Mesendoderm (in vitro differentiated cells): ENCODE results near the gene MED29.

Experiments used
- DNase-seq: peaks from one replicate; pipeline ENCODE4 v3.0.0; 2013
- H2AK5ac ChIP-seq: 2 replicates; pipeline ENCODE4 v1.6.1; 2013; ENCODE audit warnings: low read length, inconsistent platforms
- H2BK120ac ChIP-seq: 2 replicates; pipeline ENCODE4 v1.6.1; 2013; ENCODE audit warnings: low read depth, mild to moderate bottlenecking, low read length, moderate library complexity, mixed read lengths
- H2BK15ac ChIP-seq: replicated peaks from 2 replicates; pipeline ENCODE4 v1.6.1; 2013; ENCODE audit warnings: low read depth, mild to moderate bottlenecking, moderate library complexity
- H2BK5ac ChIP-seq: 2 replicates; pipeline ENCODE4 v1.6.1; 2013; ENCODE audit warnings: low read length, inconsistent platforms
- H3K18ac ChIP-seq: 2 replicates; pipeline ENCODE4 v1.6.1; 2013; ENCODE audit warnings: mild to moderate bottlenecking, low read length, mixed read lengths
- H3K23ac ChIP-seq: one replicate; pipeline ENCODE4 v1.6.1; 2013; ENCODE audit warnings: low read length
- H3K27ac ChIP-seq: 2 replicates; pipeline ENCODE4 v1.5.1; 2013; ENCODE audit warnings: low read depth, mild to moderate bottlenecking, inconsistent platforms, low read length, moderate library complexity
- H3K27me3 ChIP-seq: 2 replicates; pipeline ENCODE4 v1.6.1; 2013; ENCODE audit warnings: low read length, control low read depth, mild to moderate bottlenecking, inconsistent platforms; ENCODE audit not compliant: insufficient read depth, poor library complexity
- H3K36me3 ChIP-seq: 2 replicates; pipeline ENCODE4 v1.6.1; 2013; ENCODE audit warnings: low read length, inconsistent platforms; ENCODE audit not compliant: control insufficient read depth, insufficient read depth
- H3K4ac ChIP-seq: one replicate; pipeline ENCODE4 v1.6.1; 2013; ENCODE audit warnings: low read depth, mild to moderate bottlenecking, low read length, moderate library complexity
- H3K4me1 ChIP-seq: 2 replicates; pipeline ENCODE4 v1.6.1; 2013; ENCODE audit warnings: low read depth, low read length, inconsistent platforms; ENCODE audit not compliant: control insufficient read depth
- H3K4me2 ChIP-seq: 2 replicates; pipeline ENCODE4 v1.6.1; 2013; ENCODE audit warnings: low read length
- H3K4me3 ChIP-seq: 2 replicates; pipeline ENCODE4 v1.5.1; 2013; ENCODE audit warnings: mild to moderate bottlenecking, low read length
- H3K56ac ChIP-seq: one replicate; pipeline ENCODE4 v1.6.1; 2013; ENCODE audit warnings: low read length
- H3K79me1 ChIP-seq: 2 replicates; pipeline ENCODE4 v1.6.1; 2013; ENCODE audit warnings: low read length, inconsistent platforms
- H3K79me2 ChIP-seq: 2 replicates; pipeline ENCODE4 v1.6.1; 2013; ENCODE audit warnings: mild to moderate bottlenecking, low read length; ENCODE audit not compliant: control insufficient read depth, insufficient read depth
- H3K9ac ChIP-seq: 2 replicates; pipeline ENCODE4 v1.6.1; 2013; ENCODE audit warnings: low read length, inconsistent platforms
- H4K5ac ChIP-seq: one replicate; pipeline ENCODE4 v1.6.1; 2013; ENCODE audit warnings: low read length
- H4K8ac ChIP-seq: one replicate; pipeline ENCODE4 v1.6.1; 2013; ENCODE audit warnings: low read depth, mild to moderate bottlenecking, control low read depth, low read length, moderate library complexity
- WGBS: extraction: QIAGEN DNeasy Blood & Tissue Kit; methylation state at CpG from one replicate; pipeline ENCODE4 v1.1.7; 2013; ENCODE audit warnings: low lambda C conversion rate, missing lambda C conversion rate; ENCODE audit not compliant: insufficient coverage; ENCODE audit errors: extremely low coverage; 5-methylcytosine and 5-hydroxymethylcytosine counted together

The MED29 gene

GRCh38 chr19:39412100-39412866 is 21.1 kb downstream of the MED29 start, which contains the start of gene PLEKHG2:
Gene PLEKHG2 (plus strand): TSS chr19:39412669. CDS start chr19:39414087, 1,418 bp downstream.
- H3K9ac ChIP-seq: peak within 1 kb of the TSS; percentile 98
- H3K18ac ChIP-seq: peak within 1 kb of the TSS; percentile 98
- no peaks in the 10 kb centered on the region for H3K27me3 ChIP-seq
- peaks cover 16% of the 10 kb centered on the region for H3K4me1 ChIP-seq
- peak within 1 kb of the TSS; percentile 84 for H3K4me3 ChIP-seq
- peak within 1 kb of the TSS; percentile 88 for H3K27ac ChIP-seq
- peak; percentile 100 for DNase-seq
- H2BK120ac ChIP-seq: peak within 1 kb of the TSS; percentile 73
- H4K8ac ChIP-seq: peak within 1 kb of the TSS; percentile 78
- H3K4me2 ChIP-seq: peak within 1 kb of the TSS; percentile 70
- peaks cover 20% of the 10 kb centered on the region for H3K79me1 ChIP-seq
- H4K5ac ChIP-seq: no peak within 1 kb of the TSS
- peak within 1 kb of the TSS; percentile 66 for H2AK5ac ChIP-seq
- peak within 1 kb of the TSS; percentile 86 for H3K56ac ChIP-seq
- WGBS: no CpG with 5 or more reads among the region's 60 CpGs
- H3K4ac ChIP-seq: peak within 1 kb of the TSS; percentile 98
- H2BK15ac ChIP-seq: no peak within 1 kb of the TSS
- H2BK5ac ChIP-seq: peak within 1 kb of the TSS; percentile 96
- peaks cover 47% of the 10 kb centered on the region for H3K79me2 ChIP-seq
- peak within 1 kb of the TSS; percentile 29 for H3K23ac ChIP-seq
- H3K36me3 ChIP-seq: no peaks in the 10 kb centered on the region

GRCh38 chr19:39412867-39413271 is 21.7 kb downstream of the MED29 start:
- DNase-seq: no peak
- peak overlapping the region; percentile 81 for H3K4me3 ChIP-seq
- no peaks in the 10 kb centered on the region for H3K36me3 ChIP-seq
- no CpG with 5 or more reads among the region's 24 CpGs for WGBS
- H3K4me2 ChIP-seq: peak overlapping the region; percentile 70
- no peaks in the 10 kb centered on the region for H3K27me3 ChIP-seq
- peak overlapping the region; percentile 96 for H2BK5ac ChIP-seq
- H2BK120ac ChIP-seq: peak overlapping the region; percentile 73
- peak overlapping the region; percentile 86 for H3K56ac ChIP-seq
- H4K8ac ChIP-seq: peak overlapping the region; percentile 78
- no peak overlapping the region for H2AK5ac ChIP-seq
- H4K5ac ChIP-seq: no peak overlapping the region
- H3K79me1 ChIP-seq: peaks cover 20% of the 10 kb centered on the region
- no peak overlapping the region for H2BK15ac ChIP-seq
- peak overlapping the region; percentile 29 for H3K23ac ChIP-seq
- peaks cover 16% of the 10 kb centered on the region for H3K4me1 ChIP-seq
- H3K79me2 ChIP-seq: peaks cover 41% of the 10 kb centered on the region
- H3K9ac ChIP-seq: peak overlapping the region; percentile 98
- peak overlapping the region; percentile 98 for H3K18ac ChIP-seq
- peak overlapping the region; percentile 98 for H3K4ac ChIP-seq
- H3K27ac ChIP-seq: peak overlapping the region; percentile 88

- Histone ChIP-seq H3K27ac (peak overlapping the region; percentile 88), H3K56ac (peak overlapping the region; percentile 86), H2BK120ac (peak overlapping the region; percentile 73), H3K4ac (peak overlapping the region; percentile 98), H3K79me2 (peaks cover 36% of the 10 kb centered on the region), H2AK5ac (peak overlapping the region; percentile 20), H3K27me3 (no peaks in the 10 kb centered on the region), H3K4me2 (peak overlapping the region; percentile 70), H2BK15ac (no peak overlapping the region), H4K8ac (peak overlapping the region; percentile 78), H3K36me3 (no peaks in the 10 kb centered on the region), H3K18ac (peak overlapping the region; percentile 98), H3K9ac (peak overlapping the region; percentile 98), H2BK5ac (peak overlapping the region; percentile 96), H4K5ac (no peak overlapping the region), H3K23ac (peak overlapping the region; percentile 29), H3K79me1 (peaks cover 20% of the 10 kb centered on the region), H3K4me1 (peaks cover 16% of the 10 kb centered on the region), H3K4me3 (peak overlapping the region; percentile 84)
- peak; percentile 63 for DNase-seq
- WGBS: no CpG with 5 or more reads among the region's 54 CpGs
These were observed 22.2 kb downstream of the MED29 start for GRCh38 chr19:39413272-39413910.

- H3K36me3 ChIP-seq: peaks cover 5% of the 10 kb centered on the region
- H2BK15ac ChIP-seq: no peak overlapping the region
- no peak overlapping the region for H4K8ac ChIP-seq
- no peak overlapping the region for H2BK5ac ChIP-seq
- peaks cover 12% of the 10 kb centered on the region for H3K4me1 ChIP-seq
- H3K56ac ChIP-seq: peak overlapping the region; percentile 86
- peak; percentile 59 for DNase-seq
- H3K18ac ChIP-seq: peak overlapping the region; percentile 98
- H3K27ac ChIP-seq: peak overlapping the region; percentile 88
- peak overlapping the region; percentile 98 for H3K9ac ChIP-seq
- H3K27me3 ChIP-seq: no peaks in the 10 kb centered on the region
- peaks cover 31% of the 10 kb centered on the region for H3K79me2 ChIP-seq
- peak overlapping the region; percentile 20 for H2AK5ac ChIP-seq
- no peak overlapping the region for H4K5ac ChIP-seq
- H2BK120ac ChIP-seq: no peak overlapping the region
- H3K79me1 ChIP-seq: peaks cover 22% of the 10 kb centered on the region
- H3K4me2 ChIP-seq: peak overlapping the region; percentile 56
- peak overlapping the region; percentile 29 for H3K23ac ChIP-seq
- H3K4ac ChIP-seq: peak overlapping the region; percentile 98
- no CpG with 5 or more reads among the region's 18 CpGs for WGBS
- H3K4me3 ChIP-seq: peak overlapping the region; percentile 84
These were observed 22.9 kb downstream of the MED29 start for GRCh38 chr19:39413911-39414608.

GRCh38 chr19:39415111-39416046 is 24.2 kb downstream of the MED29 start:
- Histone ChIP-seq H3K36me3 (peaks cover 7% of the 10 kb centered on the region), H3K9ac (peak overlapping the region; percentile 98)

More at GRCh38 chr19:39415111-39416046, 24.2 kb downstream of the MED29 start:
- Histone ChIP-seq H2BK5ac (no peak overlapping the region), H3K4ac (no peak overlapping the region), H3K56ac (peak overlapping the region; percentile 65), H3K4me1 (peaks cover 12% of the 10 kb centered on the region), H3K27me3 (no peaks in the 10 kb centered on the region), H2BK120ac (no peak overlapping the region), H3K4me3 (no peak overlapping the region), H2BK15ac (no peak overlapping the region), H3K4me2 (peak overlapping the region; percentile 56), H3K79me1 (peaks cover 22% of the 10 kb centered on the region), H2AK5ac (no peak overlapping the region), H3K27ac (no peak overlapping the region), H3K23ac (peak overlapping the region; percentile 17), H3K79me2 (peaks cover 31% of the 10 kb centered on the region), H4K8ac (no peak overlapping the region), H4K5ac (no peak overlapping the region), H3K18ac (no peak overlapping the region)
- peak; percentile 57 for DNase-seq
- no CpG with 5 or more reads among the region's 35 CpGs for WGBS
